Measurements from ENCODE around the gene SPINK2.

SPINK2 gene

DNA sequence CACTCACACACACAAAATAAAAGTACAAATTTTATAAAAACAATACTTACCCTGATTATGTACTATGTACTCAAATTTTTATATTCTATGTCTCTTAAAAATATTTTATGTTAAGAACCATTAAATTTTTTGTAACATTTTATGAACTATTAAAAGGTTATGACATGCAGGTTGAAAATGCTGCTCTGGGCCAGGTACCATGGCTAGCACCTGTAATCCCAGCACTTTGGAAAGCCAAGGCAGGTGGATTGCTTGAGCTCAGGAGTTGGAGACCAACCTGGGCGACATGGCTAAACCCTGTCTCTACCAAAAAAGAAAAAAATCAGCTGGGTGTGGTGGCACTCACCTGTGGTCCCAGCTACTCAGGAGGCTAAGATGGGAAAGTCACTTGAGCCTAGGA, 29.4 kb upstream of the SPINK2 start:
- Histone ChIP-seq H2AK5ac (ENCODE audit: low read depth, low read length) (no peak overlapping the region), H3K9me3 (replicated peaks in 1 of 2; ENCODE audit: control insufficient read depth in 2 of 2, insufficient read depth in 1 of 2, low read depth in 1 of 2, low read length in 2 of 2) (no peaks in the 10 kb centered on the region), H4K8ac (ENCODE audit: low read depth, low read length) (no peak overlapping the region), H2BK120ac (ENCODE audit: low read depth, low read length) (no peak overlapping the region), H3K4me2 (ENCODE audit: insufficient read depth, low read length, poor library complexity, severe bottlenecking) (no peak overlapping the region), H2BK12ac (ENCODE audit: low read length) (no peak overlapping the region), H3K18ac (ENCODE audit: low read length) (no peak overlapping the region), H3K36me3 (replicated peaks in 1 of 2; ENCODE audit: control insufficient read depth in 2 of 2, insufficient read depth in 2 of 2, low read length in 2 of 2) (no peaks in the 10 kb centered on the region), H3K4me3 (ENCODE audit: low read length in 2 of 2) (no peak overlapping the region), H3K27ac (replicated peaks; ENCODE audit: low read length) (no peak overlapping the region), H2BK15ac (ENCODE audit: low read length) (no peak overlapping the region), H3K9ac (ENCODE audit: low read depth, low read length, poor library complexity) (no peak overlapping the region), H3K79me1 (ENCODE audit: low read depth, low read length) (no peaks in the 10 kb centered on the region), H2AFZ (ENCODE audit: low read length) (no peak overlapping the region), H3K23ac (ENCODE audit: low read depth, low read length, poor library complexity) (no peak overlapping the region), H2BK5ac (ENCODE audit: low read length) (no peak overlapping the region), H3K4me1 (ENCODE audit: control insufficient read depth in 2 of 2, insufficient read depth in 1 of 2, low read depth in 1 of 2, low read length in 2 of 2) (no peaks in the 10 kb centered on the region), H3K27me3 (ENCODE audit: control insufficient read depth in 3 of 3, insufficient read depth in 3 of 3, low read depth in 1 of 3, low read length in 3 of 3) (no peaks in the 10 kb centered on the region), H4K91ac (ENCODE audit: low read depth, low read length, poor library complexity) (no peak overlapping the region), H3K14ac (ENCODE audit: low read length) (no peak overlapping the region), H3K4ac (ENCODE audit: low read length) (no peak overlapping the region)
- no peak for DNase-seq (ENCODE audit: low spot score)
- no CpG with 5 or more reads among the region's 1 CpG for WGBS, 2 donors (ENCODE audit: extremely low coverage in 2 of 2, insufficient read length in 2 of 2, insufficient replicate concordance in 1 of 2)

DNA sequence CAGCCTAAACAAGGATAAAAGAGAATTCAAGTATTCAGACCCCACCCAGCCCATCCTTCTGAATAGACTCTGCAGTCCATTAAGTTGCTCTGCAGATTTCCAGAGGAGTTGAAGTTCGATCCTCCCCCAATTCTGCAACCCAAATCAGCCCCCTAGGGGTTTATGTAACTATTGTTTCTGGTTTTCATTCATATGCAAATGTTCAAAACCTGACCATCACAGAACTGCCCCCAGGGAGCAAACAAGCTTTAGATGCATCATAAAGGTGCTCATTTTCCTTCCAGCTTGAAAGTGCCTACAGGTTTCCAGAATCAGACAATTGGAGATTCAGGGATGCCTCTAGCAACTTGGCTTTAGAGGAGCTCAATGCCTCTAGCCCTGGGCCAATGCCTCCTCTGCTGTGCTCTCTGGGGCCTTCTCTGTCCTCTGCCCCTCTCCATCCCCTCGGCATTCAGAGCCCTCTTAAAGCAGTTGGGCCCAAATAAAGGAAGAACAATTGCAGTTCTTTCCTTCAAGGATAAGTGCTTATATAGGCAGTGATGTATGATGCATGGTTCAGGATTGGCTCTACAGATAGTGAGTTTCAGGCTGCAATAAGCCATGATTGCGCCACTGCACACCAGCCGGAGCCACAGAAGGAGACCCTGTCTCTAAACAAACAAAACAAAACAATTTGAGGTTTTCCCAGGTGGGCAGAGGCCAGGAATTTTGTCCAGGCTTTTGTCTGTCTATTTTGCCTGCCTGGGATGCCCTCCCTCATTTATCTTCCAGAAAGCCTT, 23.5 kb upstream of the SPINK2 start:
- Histone ChIP-seq H3K4me3 (ENCODE audit: low read length in 2 of 2) (no peak overlapping the region), H3K14ac (ENCODE audit: low read length) (no peak overlapping the region), H4K8ac (ENCODE audit: low read depth, low read length) (no peak overlapping the region), H3K4me2 (ENCODE audit: insufficient read depth, low read length, poor library complexity, severe bottlenecking) (no peak overlapping the region), H3K4ac (ENCODE audit: low read length) (no peak overlapping the region), H3K23ac (ENCODE audit: low read depth, low read length, poor library complexity) (no peak overlapping the region), H4K91ac (ENCODE audit: low read depth, low read length, poor library complexity) (no peak overlapping the region), H3K79me1 (ENCODE audit: low read depth, low read length) (no peaks in the 10 kb centered on the region), H2BK12ac (ENCODE audit: low read length) (no peak overlapping the region), H3K27ac (replicated peaks; ENCODE audit: low read length) (no peak overlapping the region), H3K4me1 (ENCODE audit: control insufficient read depth in 2 of 2, insufficient read depth in 1 of 2, low read depth in 1 of 2, low read length in 2 of 2) (peaks cover 0 to 7% of the 10 kb centered on the region in 2 donors), H3K9me3 (replicated peaks in 1 of 2; ENCODE audit: control insufficient read depth in 2 of 2, insufficient read depth in 1 of 2, low read depth in 1 of 2, low read length in 2 of 2) (no peaks in the 10 kb centered on the region), H2BK15ac (ENCODE audit: low read length) (no peak overlapping the region), H3K18ac (ENCODE audit: low read length) (no peak overlapping the region), H2BK120ac (ENCODE audit: low read depth, low read length) (no peak overlapping the region), H2AFZ (ENCODE audit: low read length) (no peak overlapping the region), H3K27me3 (ENCODE audit: control insufficient read depth in 3 of 3, insufficient read depth in 3 of 3, low read depth in 1 of 3, low read length in 3 of 3) (no peaks in the 10 kb centered on the region), H3K36me3 (replicated peaks in 1 of 2; ENCODE audit: control insufficient read depth in 2 of 2, insufficient read depth in 2 of 2, low read length in 2 of 2) (no peaks in the 10 kb centered on the region), H2BK5ac (ENCODE audit: low read length) (no peak overlapping the region), H2AK5ac (ENCODE audit: low read depth, low read length) (no peak overlapping the region), H3K9ac (ENCODE audit: low read depth, low read length, poor library complexity) (no peak overlapping the region)
- WGBS, 2 donors (ENCODE audit: extremely low coverage in 2 of 2, insufficient read length in 2 of 2, insufficient replicate concordance in 1 of 2): no CpG with 5 or more reads among the region's 4 CpGs
- DNase-seq (ENCODE audit: low spot score): no peak

DNA sequence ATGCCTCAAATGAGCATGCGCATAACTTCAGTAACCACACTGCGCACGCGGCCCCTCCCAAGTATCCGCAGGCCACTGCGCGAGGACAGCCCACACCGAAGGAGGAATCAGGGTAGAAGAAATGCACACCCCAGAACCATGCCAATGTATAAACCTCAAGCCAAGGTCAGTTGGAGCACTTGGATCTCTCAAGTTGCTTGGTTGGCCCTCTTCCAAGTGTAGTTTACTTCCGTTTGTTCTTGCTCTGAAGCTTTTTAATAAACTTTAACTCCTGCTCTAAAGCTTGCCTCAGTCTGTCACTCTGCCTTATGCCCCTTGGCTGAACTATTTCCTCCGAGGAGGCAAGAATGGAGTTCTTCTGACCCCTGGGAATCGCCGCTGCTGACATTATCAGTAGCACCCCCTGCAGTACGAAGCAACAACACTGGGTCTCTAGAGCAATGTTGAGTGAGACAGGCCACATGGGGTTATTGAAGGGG, 22.0 kb upstream of the SPINK2 start:
- no peak overlapping the region for H4K91ac ChIP-seq (ENCODE audit: low read depth, low read length, poor library complexity)
- no peak for DNase-seq (ENCODE audit: low spot score)
- no peak overlapping the region for H3K18ac ChIP-seq (ENCODE audit: low read length)
- H2AK5ac ChIP-seq (ENCODE audit: low read depth, low read length): no peak overlapping the region
- H3K23ac ChIP-seq (ENCODE audit: low read depth, low read length, poor library complexity): no peak overlapping the region
- no peak overlapping the region for H3K4ac ChIP-seq (ENCODE audit: low read length)
- H3K4me1 ChIP-seq (ENCODE audit: control insufficient read depth in 2 of 2, insufficient read depth in 1 of 2, low read depth in 1 of 2, low read length in 2 of 2): peaks cover 0 to 7% of the 10 kb centered on the region in 2 donors
- no peak overlapping the region for H2AFZ ChIP-seq (ENCODE audit: low read length)
- no peak overlapping the region for H2BK120ac ChIP-seq (ENCODE audit: low read depth, low read length)
- H3K9me3 ChIP-seq (replicated peaks in 1 of 2; ENCODE audit: control insufficient read depth in 2 of 2, insufficient read depth in 1 of 2, low read depth in 1 of 2, low read length in 2 of 2): no peaks in the 10 kb centered on the region
- H3K79me1 ChIP-seq (ENCODE audit: low read depth, low read length): no peaks in the 10 kb centered on the region
- H2BK5ac ChIP-seq (ENCODE audit: low read length): no peak overlapping the region
- H3K4me2 ChIP-seq (ENCODE audit: insufficient read depth, low read length, poor library complexity, severe bottlenecking): no peak overlapping the region
- H3K4me3 ChIP-seq (ENCODE audit: low read length in 2 of 2): no peak overlapping the region
- H3K27ac ChIP-seq (replicated peaks; ENCODE audit: low read length): no peak overlapping the region
- no peaks in the 10 kb centered on the region for H3K36me3 ChIP-seq (replicated peaks in 1 of 2; ENCODE audit: control insufficient read depth in 2 of 2, insufficient read depth in 2 of 2, low read length in 2 of 2)
- H4K8ac ChIP-seq (ENCODE audit: low read depth, low read length): no peak overlapping the region
- H2BK15ac ChIP-seq (ENCODE audit: low read length): no peak overlapping the region
- WGBS, 2 donors (ENCODE audit: extremely low coverage in 2 of 2, insufficient read length in 2 of 2, insufficient replicate concordance in 1 of 2): no CpG with 5 or more reads among the region's 13 CpGs
- no peaks in the 10 kb centered on the region for H3K27me3 ChIP-seq (ENCODE audit: control insufficient read depth in 3 of 3, insufficient read depth in 3 of 3, low read depth in 1 of 3, low read length in 3 of 3)
- no peak overlapping the region for H2BK12ac ChIP-seq (ENCODE audit: low read length)
- no peak overlapping the region for H3K9ac ChIP-seq (ENCODE audit: low read depth, low read length, poor library complexity)
- H3K14ac ChIP-seq (ENCODE audit: low read length): no peak overlapping the region

DNA sequence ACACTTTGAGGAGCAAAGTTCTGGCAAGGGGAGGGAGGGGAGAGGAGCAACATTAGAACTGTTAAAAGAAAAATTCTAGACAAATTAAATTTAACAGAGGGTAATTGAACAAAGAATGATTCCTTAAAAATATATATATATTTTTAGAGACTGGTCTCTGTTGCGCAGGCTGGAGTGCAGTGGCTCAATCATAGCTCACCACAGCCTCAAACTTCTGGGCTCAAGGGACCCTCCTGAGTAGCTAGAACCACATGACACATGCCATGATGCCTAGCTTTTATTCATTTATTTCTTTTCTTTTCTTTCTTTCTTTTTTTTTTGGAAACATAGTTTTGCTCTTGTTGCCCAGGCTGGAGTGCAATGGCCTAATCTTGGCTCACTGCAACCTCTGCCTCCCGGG, 19.1 kb upstream of the SPINK2 start:
- Histone ChIP-seq H4K8ac (ENCODE audit: low read depth, low read length) (no peak overlapping the region), H2BK15ac (ENCODE audit: low read length) (no peak overlapping the region), H3K4ac (ENCODE audit: low read length) (no peak overlapping the region), H2AFZ (ENCODE audit: low read length) (no peak overlapping the region), H2BK120ac (ENCODE audit: low read depth, low read length) (no peak overlapping the region), H3K9me3 (replicated peaks in 1 of 2; ENCODE audit: control insufficient read depth in 2 of 2, insufficient read depth in 1 of 2, low read depth in 1 of 2, low read length in 2 of 2) (no peaks in the 10 kb centered on the region), H3K18ac (ENCODE audit: low read length) (no peak overlapping the region), H2BK5ac (ENCODE audit: low read length) (no peak overlapping the region), H3K9ac (ENCODE audit: low read depth, low read length, poor library complexity) (no peak overlapping the region), H3K4me2 (ENCODE audit: insufficient read depth, low read length, poor library complexity, severe bottlenecking) (no peak overlapping the region), H3K27ac (replicated peaks; ENCODE audit: low read length) (no peak overlapping the region), H3K14ac (ENCODE audit: low read length) (no peak overlapping the region), H2AK5ac (ENCODE audit: low read depth, low read length) (no peak overlapping the region), H3K36me3 (replicated peaks in 1 of 2; ENCODE audit: control insufficient read depth in 2 of 2, insufficient read depth in 2 of 2, low read length in 2 of 2) (no peaks in the 10 kb centered on the region), H3K4me3 (ENCODE audit: low read length in 2 of 2) (no peak overlapping the region), H3K27me3 (ENCODE audit: control insufficient read depth in 3 of 3, insufficient read depth in 3 of 3, low read depth in 1 of 3, low read length in 3 of 3) (no peaks in the 10 kb centered on the region), H3K79me1 (ENCODE audit: low read depth, low read length) (no peaks in the 10 kb centered on the region), H3K4me1 (ENCODE audit: control insufficient read depth in 2 of 2, insufficient read depth in 1 of 2, low read depth in 1 of 2, low read length in 2 of 2) (peaks cover 0 to 7% of the 10 kb centered on the region in 2 donors), H2BK12ac (ENCODE audit: low read length) (no peak overlapping the region), H3K23ac (ENCODE audit: low read depth, low read length, poor library complexity) (no peak overlapping the region), H4K91ac (ENCODE audit: low read depth, low read length, poor library complexity) (no peak overlapping the region)
- no peak for DNase-seq (ENCODE audit: low spot score)
- no CpG with 5 or more reads among the region's 2 CpGs for WGBS, 2 donors (ENCODE audit: extremely low coverage in 2 of 2, insufficient read length in 2 of 2, insufficient replicate concordance in 1 of 2)

Data from neuronal stem cell (in vitro differentiated cells).